Activated naive CD4-positive, alpha-beta T cell treated with Interleukin-2 at 50 U/mL for 16 hours (primary cell): Measurements from ENCODE around the gene NAPEPLD.
"Not testable (repeated sequence)": the region's sequence is repeated elsewhere in the genome, so short reads cannot be mapped to it uniquely, and the experiment has no call there.

Experiments
- DNase-seq: peaks from one replicate; pipeline ENCODE4 v3.0.0-alpha.2; 2020

The NAPEPLD gene

GRCh38 chr7:103106005-103106702, 42.7 kb downstream of the NAPEPLD start:
- no peak for DNase-seq

DNA sequence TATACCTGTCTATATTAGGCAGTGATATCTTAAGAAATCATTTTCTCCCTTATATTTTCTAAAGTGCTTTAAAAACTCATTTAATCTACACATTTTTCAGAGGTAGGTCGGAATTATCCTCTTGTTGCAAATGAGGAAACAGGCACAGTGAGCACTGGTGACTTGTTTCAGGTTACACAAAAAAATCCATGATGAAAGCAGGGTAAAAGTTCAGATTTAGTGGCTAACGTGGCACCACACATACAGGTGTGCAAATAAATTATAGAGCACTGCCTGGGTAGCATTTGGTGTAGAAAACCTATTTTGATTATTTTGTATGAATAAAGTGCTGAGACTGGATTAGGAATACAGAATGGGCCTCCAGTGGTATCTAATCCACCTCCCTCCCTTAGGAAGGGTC, 47.4 kb downstream of the NAPEPLD start:
- no peak for DNase-seq

- DNase-seq: no peak
Observed at GRCh38 chr7:103100348-103100747, 48.6 kb downstream of the NAPEPLD start.

DNA sequence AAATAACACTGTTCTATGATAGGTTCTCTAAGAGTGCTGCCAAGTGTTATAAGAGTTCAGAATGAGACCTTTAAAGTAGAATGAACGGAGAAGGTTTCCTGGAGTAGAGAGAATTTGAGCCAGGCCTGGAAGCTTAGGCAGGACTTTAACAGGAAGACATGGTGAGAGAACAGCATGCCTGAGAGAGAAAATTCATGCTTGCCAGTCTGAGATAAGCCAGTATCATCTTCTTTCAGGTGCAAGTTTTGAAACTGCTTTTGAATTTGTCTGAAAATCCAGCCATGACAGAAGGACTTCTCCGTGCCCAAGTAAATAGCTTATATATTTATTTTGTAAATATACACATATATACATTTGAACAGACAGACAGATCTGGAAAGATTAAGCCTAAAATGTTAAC, 51.9 kb downstream of the NAPEPLD start:
- no peak for DNase-seq

DNA sequence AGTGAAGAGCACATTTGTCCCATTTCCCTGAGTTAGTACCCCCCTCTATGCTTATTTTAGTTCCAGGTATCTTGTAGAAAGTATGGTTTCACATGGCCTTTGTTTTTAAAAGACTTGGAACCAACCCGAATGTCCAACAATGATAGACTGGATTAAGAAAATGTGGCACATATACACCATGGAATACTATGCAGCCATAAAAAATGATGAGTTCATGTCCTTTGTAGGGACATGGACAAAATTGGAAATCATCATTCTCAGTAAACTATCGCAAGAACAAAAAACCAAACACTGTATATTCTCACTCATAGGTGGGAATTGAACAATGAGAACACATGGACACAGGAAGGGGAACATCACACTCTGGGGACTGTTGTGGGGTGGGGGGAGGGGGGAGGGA, 53.3 kb downstream of the NAPEPLD start:
- not testable (repeated sequence) for DNase-seq

- DNase-seq: no peak
Observed at GRCh38 chr7:103094102-103094501, 54.8 kb downstream of the NAPEPLD start.

- DNase-seq: no peak
Observed at GRCh38 chr7:103093429-103093828, 55.5 kb downstream of the NAPEPLD start.

- not testable (repeated sequence) for DNase-seq
Observed at GRCh38 chr7:103092321-103092720, 56.6 kb downstream of the NAPEPLD start.

GRCh38 chr7:103083210-103083609, 65.7 kb downstream of the NAPEPLD start:
- no peak for DNase-seq

DNA sequence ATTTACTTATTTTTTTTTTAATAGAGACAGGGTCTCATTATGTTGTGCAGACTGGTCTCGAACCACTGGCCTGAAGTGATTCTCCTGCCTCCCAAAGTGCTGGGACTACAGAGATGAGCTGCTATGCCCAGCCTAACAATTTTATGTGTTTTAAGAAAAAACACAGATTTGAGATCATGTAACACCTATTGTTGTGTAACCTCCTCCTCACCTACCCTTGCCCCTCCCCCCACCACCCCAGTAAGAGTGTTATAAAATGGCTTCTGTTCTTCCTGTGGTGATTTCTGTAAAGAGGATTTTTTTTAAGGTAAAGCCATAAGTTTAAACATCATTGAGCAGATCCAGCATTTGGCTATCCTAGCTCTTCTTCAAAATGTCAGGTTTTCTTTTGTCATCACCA, 66.4 kb downstream of the NAPEPLD start:
- no peak for DNase-seq

GRCh38 chr7:103080923-103081322, 68.0 kb downstream of the NAPEPLD start:
- no peak for DNase-seq

GRCh38 chr7:103079836-103080235, 69.1 kb downstream of the NAPEPLD start:
- DNase-seq: no peak

- not testable (repeated sequence) for DNase-seq
Observed at GRCh38 chr7:103078226-103078625, 70.7 kb downstream of the NAPEPLD start.

- no peak for DNase-seq
Observed at GRCh38 chr7:103077318-103077717, 71.6 kb downstream of the NAPEPLD start.

DNA sequence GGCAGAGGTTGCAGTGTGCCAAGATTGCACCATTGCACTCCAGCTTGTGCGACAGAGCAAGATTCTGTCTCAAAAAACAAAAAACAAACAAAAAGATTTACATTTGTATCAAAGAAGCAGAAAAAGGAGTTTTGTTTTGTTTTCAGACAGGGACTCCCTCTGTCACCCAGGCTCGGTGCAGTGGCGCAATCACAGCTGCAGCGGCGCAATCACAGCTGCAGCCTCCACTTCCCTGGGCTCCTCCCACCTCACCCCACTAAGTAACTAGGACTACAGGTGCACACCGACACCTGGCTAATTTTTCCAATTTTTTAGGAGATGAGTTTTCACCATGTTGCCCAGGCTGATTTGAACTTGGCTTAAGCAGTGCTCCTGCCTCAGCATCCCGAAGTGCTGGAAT, 72.1 kb downstream of the NAPEPLD start:
- DNase-seq: no peak

DNA sequence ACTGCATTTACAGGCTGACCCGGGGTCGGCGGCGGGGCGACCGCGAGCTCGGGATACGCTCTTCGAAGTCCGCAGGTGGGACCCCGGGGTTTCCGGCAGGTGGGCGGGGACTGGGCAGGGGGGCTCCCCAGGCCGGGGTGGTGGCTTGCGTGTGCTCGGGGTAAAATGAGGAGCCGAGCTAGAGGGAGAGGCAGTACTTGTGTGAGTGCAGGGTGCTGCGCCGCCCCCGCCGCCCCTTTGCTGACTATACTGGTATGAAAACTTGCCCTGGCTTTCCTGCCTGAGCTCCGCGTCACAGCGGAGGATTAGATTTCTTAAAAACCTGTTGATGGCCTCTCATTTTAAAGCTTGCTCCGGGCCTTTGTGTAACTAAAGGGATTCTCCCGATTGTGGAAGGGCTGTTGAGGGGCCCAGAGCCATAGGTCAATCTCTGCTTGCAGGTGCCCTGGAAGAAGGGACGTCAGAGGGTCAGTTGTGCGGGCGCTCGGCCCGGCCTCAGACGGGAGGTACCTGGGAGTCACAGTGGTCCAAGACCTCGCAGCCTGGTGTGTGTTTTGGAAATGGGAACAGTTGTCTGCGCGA, 73.5 kb downstream of the NAPEPLD start:
- peak; percentile 85 for DNase-seq

GRCh38 chr7:103074519-103075336, 74.2 kb downstream of the NAPEPLD start, which contains the start of the genes ARMC10 and FBXL13:
ARMC10 (plus strand) TSS chr7:103075140; CDS start chr7:103075273, 133 bp downstream.
FBXL13 (minus strand) TSS chr7:103074796.
- DNase-seq: peak; percentile 91

GRCh38 chr7:103073989-103074518, 74.8 kb downstream of the NAPEPLD start:
- no peak for DNase-seq

- DNase-seq: no peak
Observed at GRCh38 chr7:103071000-103071399, 77.9 kb downstream of the NAPEPLD start.

- DNase-seq: no peak
Observed at GRCh38 chr7:103068414-103069403, 80.2 kb downstream of the NAPEPLD start.

GRCh38 chr7:103065667-103066066, 83.2 kb downstream of the NAPEPLD start:
- DNase-seq: peak; percentile 42

DNA sequence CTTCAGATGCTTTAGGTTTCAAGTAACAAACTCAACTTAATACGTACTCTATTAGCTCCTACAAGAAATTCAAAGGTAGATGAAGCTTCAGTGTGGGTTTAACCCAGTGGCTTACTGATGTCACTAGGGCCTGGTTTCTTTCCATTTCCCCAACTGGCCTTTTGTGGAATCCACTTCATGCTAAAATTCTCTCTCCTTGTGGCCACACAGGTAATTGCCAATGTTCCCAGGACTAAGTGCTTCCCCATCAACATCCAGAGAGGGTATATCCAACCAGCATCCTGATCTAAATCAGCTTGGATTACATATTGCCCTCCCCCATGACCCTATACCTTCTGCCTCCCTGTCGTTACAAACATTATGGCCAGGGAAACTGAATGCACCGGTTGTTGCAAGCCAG, 85.0 kb downstream of the NAPEPLD start:
- DNase-seq: no peak
